Measurements from ENCODE around the gene PIK3R1. TPM values are rescaled to one million over a fixed set of nuclear protein-coding genes. Genes with fewer than 3 reads are reported as not detected.

The PIK3R1 gene
- polyA plus RNA-seq, 4 donors = 9.2 to 68.4 (median 20.5) TPM

DNA sequence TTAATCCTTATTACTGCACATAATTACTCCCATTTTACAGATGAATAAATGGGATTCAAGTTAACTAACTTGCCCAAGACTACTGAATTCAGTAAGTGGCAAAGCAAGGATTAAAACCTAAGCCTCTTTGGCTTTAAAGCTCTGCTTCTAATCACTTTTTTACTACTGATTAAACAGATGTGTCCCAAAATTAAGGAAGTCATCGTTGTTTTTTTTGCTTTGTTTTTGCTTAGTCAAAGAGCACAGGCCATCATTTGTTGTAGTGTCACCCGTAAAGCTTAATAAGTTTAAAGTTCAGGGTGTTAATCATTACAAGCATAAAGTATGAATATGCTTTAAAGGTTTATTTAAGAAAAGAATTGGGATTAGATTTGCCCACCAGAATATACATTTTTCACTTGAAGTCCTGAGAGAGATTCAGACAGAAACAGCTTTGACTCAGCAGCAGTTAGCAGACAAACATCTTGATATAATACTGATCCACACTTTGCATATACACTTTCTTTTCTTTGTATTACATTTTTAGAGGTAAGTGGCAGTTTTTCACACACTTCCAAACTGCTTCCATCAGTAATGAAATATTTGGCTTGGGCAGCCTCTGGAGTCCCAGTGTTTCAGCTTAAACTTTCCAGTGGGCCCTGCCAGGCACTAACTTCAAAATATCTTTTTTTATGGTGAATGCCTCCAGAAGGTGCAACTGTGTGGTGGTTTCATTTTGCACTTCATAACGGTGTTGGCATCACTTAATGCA lies 52.7 kb downstream of the PIK3R1 start:
- H3K4me1 ChIP-seq (ENCODE audit: control insufficient read depth in 3 of 3, insufficient read depth in 2 of 3, low read depth in 1 of 3, low read length in 2 of 3) = peaks cover 15 to 41% (median 34%) of the 10 kb centered on the region in 3 donors
- peak overlapping the region in 2 of 3 donors; percentile 20 to 32 for H3K27ac ChIP-seq (ENCODE audit: low read depth in 1 of 3, low read length in 2 of 3)
- H3K27me3 ChIP-seq (ENCODE audit: control insufficient read depth in 3 of 3, insufficient read depth in 3 of 3, low read length in 3 of 3) = no peaks in the 10 kb centered on the region
- no peak for FAIRE-seq
- H3K4me3 ChIP-seq (ENCODE audit: low read depth in 1 of 3, low read length in 3 of 3) = no peak overlapping the region
- DNase-seq = no peak
- peaks cover 0 to 13% (median 0%) of the 10 kb centered on the region in 3 donors for H3K36me3 ChIP-seq (ENCODE audit: control insufficient read depth in 3 of 3, insufficient read depth in 2 of 3, low read depth in 1 of 3, low read length in 3 of 3)
- no peaks in the 10 kb centered on the region for H3K9me3 ChIP-seq (ENCODE audit: control insufficient read depth in 2 of 2, insufficient read depth in 1 of 2, low read depth in 1 of 2, low read length in 1 of 2)
- 6 to 33% (median 15%) methylated on average over 3 of the region's 3 CpGs for WGBS, 3 donors

DNA sequence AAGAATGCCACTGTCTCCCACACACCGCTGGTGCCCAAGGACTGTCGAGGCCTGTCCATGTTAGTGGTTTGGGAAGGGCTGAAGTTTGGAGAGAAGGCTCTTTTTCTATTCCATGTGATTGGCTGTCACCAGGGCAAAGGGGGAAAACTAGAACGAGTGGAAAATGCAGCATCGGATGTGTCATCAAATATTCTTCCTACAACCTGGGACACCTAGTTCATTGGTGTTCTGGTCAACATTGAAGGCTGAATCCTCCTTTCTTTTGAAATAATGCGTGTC lies 53.2 kb downstream of the PIK3R1 start:
- H3K4me3 ChIP-seq (ENCODE audit: low read depth in 1 of 3, low read length in 3 of 3) = no peak overlapping the region
- FAIRE-seq (no peak), DNase-seq (no peak)
- H3K27ac ChIP-seq (ENCODE audit: low read depth in 1 of 3, low read length in 2 of 3) = no peak overlapping the region
- no peaks in the 10 kb centered on the region for H3K9me3 ChIP-seq (ENCODE audit: control insufficient read depth in 2 of 2, insufficient read depth in 1 of 2, low read depth in 1 of 2, low read length in 1 of 2)
- peaks cover 0 to 13% (median 0%) of the 10 kb centered on the region in 3 donors for H3K36me3 ChIP-seq (ENCODE audit: control insufficient read depth in 3 of 3, insufficient read depth in 2 of 3, low read depth in 1 of 3, low read length in 3 of 3)
- WGBS, 3 donors = 52 to 75% (median 74%) methylated on average over 5 of the region's 5 CpGs
- no peaks in the 10 kb centered on the region for H3K27me3 ChIP-seq (ENCODE audit: control insufficient read depth in 3 of 3, insufficient read depth in 3 of 3, low read length in 3 of 3)
- H3K4me1 ChIP-seq (ENCODE audit: control insufficient read depth in 3 of 3, insufficient read depth in 2 of 3, low read depth in 1 of 3, low read length in 2 of 3) = peaks cover 15 to 39% (median 34%) of the 10 kb centered on the region in 3 donors

DNA sequence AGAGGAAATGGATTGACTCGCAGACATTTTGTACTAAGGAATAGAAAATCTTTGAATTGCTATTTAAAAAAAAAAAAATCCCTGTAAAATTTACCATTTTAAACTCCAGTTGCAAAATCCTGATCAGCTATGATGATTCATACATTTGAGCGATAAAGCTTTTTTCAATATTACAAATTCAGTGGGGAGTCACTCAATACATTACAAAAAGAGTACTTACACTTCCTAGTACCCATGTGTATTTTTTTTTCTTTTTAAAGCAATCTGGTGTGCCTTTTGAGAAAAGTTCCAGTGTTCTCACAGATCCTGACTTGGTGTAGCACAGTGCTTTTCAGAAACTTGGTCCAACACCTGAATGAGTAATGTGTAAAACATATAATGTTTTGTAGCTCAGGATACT lies 54.3 kb downstream of the PIK3R1 start:
- Histone ChIP-seq H3K36me3 (ENCODE audit: control insufficient read depth in 3 of 3, insufficient read depth in 2 of 3, low read depth in 1 of 3, low read length in 3 of 3) (peaks cover 0 to 12% (median 3%) of the 10 kb centered on the region in 3 donors), H3K9me3 (ENCODE audit: control insufficient read depth in 2 of 2, insufficient read depth in 1 of 2, low read depth in 1 of 2, low read length in 1 of 2) (no peaks in the 10 kb centered on the region), H3K4me1 (ENCODE audit: control insufficient read depth in 3 of 3, insufficient read depth in 2 of 3, low read depth in 1 of 3, low read length in 2 of 3) (peaks cover 12 to 29% (median 28%) of the 10 kb centered on the region in 3 donors), H3K27me3 (ENCODE audit: control insufficient read depth in 3 of 3, insufficient read depth in 3 of 3, low read length in 3 of 3) (no peaks in the 10 kb centered on the region), H3K4me3 (ENCODE audit: low read depth in 1 of 3, low read length in 3 of 3) (no peak overlapping the region), H3K27ac (ENCODE audit: low read depth in 1 of 3, low read length in 2 of 3) (no peak overlapping the region)
- no peak for FAIRE-seq
- WGBS, 3 donors = 57 to 75% (median 60%) methylated on average over 2 of the region's 2 CpGs
- no peak for DNase-seq

DNA sequence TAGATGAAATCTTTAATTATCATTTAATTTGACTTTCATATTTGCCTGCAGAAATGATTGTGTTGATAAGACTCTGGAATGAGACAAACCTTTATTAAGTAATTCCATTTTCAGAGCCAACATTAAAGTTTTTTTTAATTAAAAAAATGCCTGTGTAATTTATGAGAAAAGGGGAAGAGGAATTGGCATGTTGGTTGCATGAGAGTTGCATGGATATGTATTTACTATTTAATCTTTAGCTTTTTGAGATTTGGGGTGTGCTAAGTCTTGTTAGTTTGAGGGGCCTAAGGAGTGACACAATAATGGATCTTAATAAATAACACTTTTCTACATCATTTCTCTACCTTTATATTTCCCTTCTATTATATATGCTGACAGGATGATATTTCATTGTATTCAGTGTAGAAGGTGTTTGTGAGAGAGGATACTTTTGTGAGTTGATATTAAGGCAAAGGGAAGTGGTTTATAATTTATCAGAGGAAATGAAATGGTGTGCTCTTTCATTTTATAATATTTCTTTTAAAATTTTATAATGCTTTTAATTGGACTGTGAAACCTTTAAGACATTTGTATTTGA lies 54.9 kb downstream of the PIK3R1 start:
- Histone ChIP-seq H3K9me3 (ENCODE audit: control insufficient read depth in 2 of 2, insufficient read depth in 1 of 2, low read depth in 1 of 2, low read length in 1 of 2) (no peaks in the 10 kb centered on the region), H3K4me1 (ENCODE audit: control insufficient read depth in 3 of 3, insufficient read depth in 2 of 3, low read depth in 1 of 3, low read length in 2 of 3) (peaks cover 9 to 23% (median 22%) of the 10 kb centered on the region in 3 donors), H3K27ac (ENCODE audit: low read depth in 1 of 3, low read length in 2 of 3) (no peak overlapping the region), H3K36me3 (ENCODE audit: control insufficient read depth in 3 of 3, insufficient read depth in 2 of 3, low read depth in 1 of 3, low read length in 3 of 3) (peaks cover 0 to 10% (median 3%) of the 10 kb centered on the region in 3 donors), H3K4me3 (ENCODE audit: low read depth in 1 of 3, low read length in 3 of 3) (no peak overlapping the region), H3K27me3 (ENCODE audit: control insufficient read depth in 3 of 3, insufficient read depth in 3 of 3, low read length in 3 of 3) (no peaks in the 10 kb centered on the region)
- DNase-seq (no peak), FAIRE-seq (no peak)

DNA sequence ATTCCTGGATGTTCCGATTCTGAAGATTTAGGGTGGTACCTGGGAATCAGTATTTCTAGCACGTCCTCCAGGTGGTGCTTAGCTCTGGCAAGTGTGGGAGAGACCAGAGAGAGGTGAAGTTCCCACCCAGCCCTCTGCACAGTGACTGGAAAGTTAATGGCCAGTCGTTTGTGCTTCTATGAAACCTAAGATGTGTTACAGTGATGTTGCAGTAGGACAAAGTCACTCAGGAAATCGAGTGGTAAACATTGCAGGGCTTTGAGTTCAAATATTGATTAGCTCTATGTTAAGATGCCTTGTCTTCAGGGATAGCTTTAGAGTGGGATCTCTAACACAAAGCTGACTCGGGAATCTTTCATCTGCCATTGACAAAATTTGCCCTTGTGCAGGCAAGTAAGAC lies 55.6 kb downstream of the PIK3R1 start:
- WGBS, 3 donors = 34 to 62% (median 50%) methylated on average over 5 of the region's 5 CpGs
- H3K4me1 ChIP-seq (ENCODE audit: control insufficient read depth in 3 of 3, insufficient read depth in 2 of 3, low read depth in 1 of 3, low read length in 2 of 3) = peaks cover 8 to 20% (median 17%) of the 10 kb centered on the region in 3 donors
- DNase-seq = no peak
- H3K36me3 ChIP-seq (ENCODE audit: control insufficient read depth in 3 of 3, insufficient read depth in 2 of 3, low read depth in 1 of 3, low read length in 3 of 3) = peaks cover 0 to 10% (median 4%) of the 10 kb centered on the region in 3 donors
- no peaks in the 10 kb centered on the region for H3K27me3 ChIP-seq (ENCODE audit: control insufficient read depth in 3 of 3, insufficient read depth in 3 of 3, low read length in 3 of 3)
- no peak for FAIRE-seq
- peak overlapping the region in 1 of 3 donors; percentile 31 for H3K27ac ChIP-seq (ENCODE audit: low read depth in 1 of 3, low read length in 2 of 3)
- no peak overlapping the region for H3K4me3 ChIP-seq (ENCODE audit: low read depth in 1 of 3, low read length in 3 of 3)
- H3K9me3 ChIP-seq (ENCODE audit: control insufficient read depth in 2 of 2, insufficient read depth in 1 of 2, low read depth in 1 of 2, low read length in 1 of 2) = no peaks in the 10 kb centered on the region

DNA sequence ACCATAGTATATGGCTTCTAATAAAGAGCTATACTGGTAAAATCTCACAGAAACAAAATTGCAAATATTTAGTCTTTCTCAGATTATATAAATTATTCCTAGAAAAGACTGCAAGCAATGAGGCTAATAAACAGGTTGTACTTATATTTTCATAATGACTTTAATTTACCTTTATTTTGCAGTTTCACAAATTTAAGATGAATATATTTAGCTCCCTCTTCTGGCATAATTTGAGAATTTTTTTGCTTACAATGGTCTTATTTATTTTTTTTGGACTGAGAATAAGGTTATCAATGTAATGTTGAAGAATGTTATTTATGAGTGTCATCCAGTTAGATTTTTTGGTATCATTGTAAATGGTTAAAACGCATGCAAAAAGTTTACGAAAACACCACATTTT lies 56.7 kb downstream of the PIK3R1 start:
- DNase-seq (no peak), FAIRE-seq (peak; percentile 55)
- Histone ChIP-seq H3K27ac (ENCODE audit: low read depth in 1 of 3, low read length in 2 of 3) (no peak overlapping the region), H3K9me3 (ENCODE audit: control insufficient read depth in 2 of 2, insufficient read depth in 1 of 2, low read depth in 1 of 2, low read length in 1 of 2) (no peaks in the 10 kb centered on the region), H3K4me3 (ENCODE audit: low read depth in 1 of 3, low read length in 3 of 3) (no peak overlapping the region), H3K36me3 (ENCODE audit: control insufficient read depth in 3 of 3, insufficient read depth in 2 of 3, low read depth in 1 of 3, low read length in 3 of 3) (peaks cover 0 to 15% (median 12%) of the 10 kb centered on the region in 3 donors), H3K4me1 (ENCODE audit: control insufficient read depth in 3 of 3, insufficient read depth in 2 of 3, low read depth in 1 of 3, low read length in 2 of 3) (peaks cover 5 to 10% (median 8%) of the 10 kb centered on the region in 3 donors), H3K27me3 (ENCODE audit: control insufficient read depth in 3 of 3, insufficient read depth in 3 of 3, low read length in 3 of 3) (no peaks in the 10 kb centered on the region)
- 68 to 75% (median 74%) methylated on average over 2 of the region's 2 CpGs for WGBS, 3 donors

DNA sequence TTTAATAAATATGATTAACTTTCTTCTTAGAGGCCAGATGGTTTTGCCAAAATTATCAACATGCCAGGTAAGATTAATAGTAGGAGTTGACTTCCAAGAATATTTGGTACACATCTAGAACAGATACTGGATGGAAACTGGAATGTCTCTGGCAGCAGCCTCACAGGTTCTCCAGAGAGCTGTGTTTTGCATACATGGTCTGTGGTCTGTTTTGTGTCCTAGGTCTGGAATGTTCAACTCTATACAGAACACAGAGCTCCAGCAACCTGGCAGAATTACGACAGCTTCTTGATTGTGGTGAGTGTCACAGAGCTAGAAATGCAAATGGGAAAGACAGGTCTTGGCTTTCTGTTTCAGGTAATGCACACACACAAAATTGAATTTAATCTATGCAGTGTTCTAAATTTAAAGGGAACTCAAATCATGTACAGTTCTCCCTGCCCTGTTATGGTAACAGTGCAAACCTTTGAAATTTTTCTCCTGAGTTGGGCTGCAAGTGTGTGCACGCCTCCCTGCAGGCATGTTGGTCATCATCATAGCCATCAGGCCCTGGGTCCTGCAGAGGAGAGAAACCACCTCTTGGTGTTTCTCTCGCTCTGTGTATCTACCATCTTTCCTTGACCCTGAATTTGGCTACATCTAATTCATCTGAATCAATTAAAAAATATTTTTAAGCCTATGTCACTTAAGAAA lies 58.3 kb downstream of the PIK3R1 start:
- no peak for DNase-seq
- peaks cover 0 to 15% (median 14%) of the 10 kb centered on the region in 3 donors for H3K36me3 ChIP-seq (ENCODE audit: control insufficient read depth in 3 of 3, insufficient read depth in 2 of 3, low read depth in 1 of 3, low read length in 3 of 3)
- no peaks in the 10 kb centered on the region for H3K27me3 ChIP-seq (ENCODE audit: control insufficient read depth in 3 of 3, insufficient read depth in 3 of 3, low read length in 3 of 3)
- no peak overlapping the region for H3K4me3 ChIP-seq (ENCODE audit: low read depth in 1 of 3, low read length in 3 of 3)
- H3K4me1 ChIP-seq (ENCODE audit: control insufficient read depth in 3 of 3, insufficient read depth in 2 of 3, low read depth in 1 of 3, low read length in 2 of 3) = peaks cover under 1 to 3% (median under 1%) of the 10 kb centered on the region in 3 donors
- H3K9me3 ChIP-seq (ENCODE audit: control insufficient read depth in 2 of 2, insufficient read depth in 1 of 2, low read depth in 1 of 2, low read length in 1 of 2) = no peaks in the 10 kb centered on the region
- peak overlapping the region in 1 of 3 donors; percentile 47 for H3K27ac ChIP-seq (ENCODE audit: low read depth in 1 of 3, low read length in 2 of 3)
- WGBS, 3 donors = 72 to 89% (median 75%) methylated on average over 3 of the region's 3 CpGs
- no peak for FAIRE-seq

DNA sequence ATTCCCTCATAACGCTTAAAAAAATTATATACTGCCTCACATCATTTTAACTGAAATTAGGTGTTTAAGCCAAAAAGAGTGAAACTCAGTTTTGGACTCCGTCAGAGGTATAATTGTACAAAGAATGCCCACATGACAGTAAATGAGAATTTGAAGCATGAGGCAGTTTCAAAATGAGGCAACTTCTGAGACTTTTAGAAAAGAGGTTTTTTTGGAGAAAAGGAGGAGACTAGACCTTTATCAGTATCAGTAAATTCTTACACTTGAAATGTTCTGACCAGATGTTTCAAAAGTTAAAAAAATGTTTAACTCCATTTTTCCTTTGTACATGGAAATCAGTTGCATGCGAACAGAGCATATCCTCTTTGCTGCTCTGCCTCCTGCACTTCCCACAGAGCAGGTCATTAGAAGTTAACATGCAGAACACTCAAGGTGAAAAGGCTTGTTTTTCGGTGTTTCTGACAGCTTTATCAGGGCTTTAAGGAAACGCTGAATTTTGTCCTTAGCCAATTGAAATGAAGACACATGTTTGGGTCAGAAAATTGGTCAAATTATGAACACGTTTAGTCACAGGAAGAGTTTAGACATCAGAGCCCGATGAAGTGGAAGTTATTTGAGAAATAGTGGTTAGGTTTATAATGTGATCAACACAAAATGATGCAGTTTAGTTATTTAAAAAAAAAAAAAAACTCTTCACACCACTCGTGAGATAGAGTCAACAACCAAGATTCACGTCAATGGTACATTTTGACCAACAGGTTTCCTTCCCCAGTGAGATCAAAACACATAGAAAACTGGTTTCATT lies 59.5 kb downstream of the PIK3R1 start:
- FAIRE-seq = no peak

More for the DNA sequence above, 59.5 kb downstream of the PIK3R1 start:
- peaks cover 4 to 22% (median 19%) of the 10 kb centered on the region in 3 donors for H3K36me3 ChIP-seq (ENCODE audit: control insufficient read depth in 3 of 3, insufficient read depth in 2 of 3, low read depth in 1 of 3, low read length in 3 of 3)
- DNase-seq = no peak
- H3K4me3 ChIP-seq (ENCODE audit: low read depth in 1 of 3, low read length in 3 of 3) = no peak overlapping the region
- no peak overlapping the region for H3K27ac ChIP-seq (ENCODE audit: low read depth in 1 of 3, low read length in 2 of 3)
- peaks cover 0 to 3% (median 0%) of the 10 kb centered on the region in 3 donors for H3K4me1 ChIP-seq (ENCODE audit: control insufficient read depth in 3 of 3, insufficient read depth in 2 of 3, low read depth in 1 of 3, low read length in 2 of 3)
- no peaks in the 10 kb centered on the region for H3K9me3 ChIP-seq (ENCODE audit: control insufficient read depth in 2 of 2, insufficient read depth in 1 of 2, low read depth in 1 of 2, low read length in 1 of 2)
- 61 to 71% (median 63%) methylated on average over 9 of the region's 9 CpGs for WGBS, 3 donors
- H3K27me3 ChIP-seq (ENCODE audit: control insufficient read depth in 3 of 3, insufficient read depth in 3 of 3, low read length in 3 of 3) = no peaks in the 10 kb centered on the region
